ENCODE measurements around the gene IER5L. TPM values are rescaled to one million over a fixed set of nuclear protein-coding genes. Genes with fewer than 3 reads are reported as not detected.
"Not testable (repeated sequence)": the region's sequence is repeated elsewhere in the genome, so short reads cannot be mapped to it uniquely, and the experiment has no call there.

IER5L gene
- total RNA-seq, 1 experiment from 2014 or later: 12.9 TPM

GRCh38 chr9:129203556-129203909 is 25.5 kb upstream of the IER5L start:
- DNase-seq (ENCODE audit: low spot score): no peak

GRCh38 chr9:129202613-129203555 is 24.8 kb upstream of the IER5L start:
- peak; percentile 36 for DNase-seq (ENCODE audit: low spot score)

GRCh38 chr9:129201866-129202265 is 23.8 kb upstream of the IER5L start:
- no peak for DNase-seq (ENCODE audit: low spot score)

GRCh38 chr9:129201289-129201688 is 23.2 kb upstream of the IER5L start:
- DNase-seq (ENCODE audit: low spot score): no peak

- no peak for DNase-seq (ENCODE audit: low spot score)
Measured at GRCh38 chr9:129200255-129200654, 22.2 kb upstream of the IER5L start.

- DNase-seq (ENCODE audit: low spot score): no peak
Measured at GRCh38 chr9:129199044-129199435, 21.0 kb upstream of the IER5L start.

GRCh38 chr9:129198319-129199043 is 20.4 kb upstream of the IER5L start:
- DNase-seq (ENCODE audit: low spot score): no peak

GRCh38 chr9:129197978-129198318 is 19.9 kb upstream of the IER5L start:
- DNase-seq (ENCODE audit: low spot score): no peak

- DNase-seq (ENCODE audit: low spot score): not testable (repeated sequence)
Measured at GRCh38 chr9:129197045-129197444, 19.0 kb upstream of the IER5L start.

GRCh38 chr9:129195606-129196005 is 17.5 kb upstream of the IER5L start:
- DNase-seq (ENCODE audit: low spot score): no peak

GRCh38 chr9:129194221-129194620 is 16.2 kb upstream of the IER5L start:
- DNase-seq (ENCODE audit: low spot score): no peak

- DNase-seq (ENCODE audit: low spot score): no peak
Measured at GRCh38 chr9:129193655-129194054, 15.6 kb upstream of the IER5L start.

GRCh38 chr9:129191234-129191633 is 13.2 kb upstream of the IER5L start:
- DNase-seq (ENCODE audit: low spot score): no peak

GRCh38 chr9:129189971-129190370 is 11.9 kb upstream of the IER5L start:
- not testable (repeated sequence) for DNase-seq (ENCODE audit: low spot score)

- no peak for DNase-seq (ENCODE audit: low spot score)
Measured at GRCh38 chr9:129187042-129187441, 9.0 kb upstream of the IER5L start.

GRCh38 chr9:129185991-129186390 is 7.9 kb upstream of the IER5L start:
- no peak for DNase-seq (ENCODE audit: low spot score)

- DNase-seq (ENCODE audit: low spot score): no peak
Measured at GRCh38 chr9:129185402-129185801, 7.3 kb upstream of the IER5L start.

GRCh38 chr9:129184596-129185122 is 6.6 kb upstream of the IER5L start:
- DNase-seq (ENCODE audit: low spot score): no peak

- no peak for DNase-seq (ENCODE audit: low spot score)
Measured at GRCh38 chr9:129184219-129184524, 6.1 kb upstream of the IER5L start.

- DNase-seq (ENCODE audit: low spot score): no peak
Measured at GRCh38 chr9:129183495-129184218, 5.6 kb upstream of the IER5L start.

- no peak for DNase-seq (ENCODE audit: low spot score)
Measured at GRCh38 chr9:129182625-129183494, 4.8 kb upstream of the IER5L start.
